HG03558 (cell line): ENCODE results near the gene LCN12.

Experiments
- ATAC-seq: cut with Tn5 transposase; IDR thresholded peaks from one replicate; pipeline ENCODE4 v1.9.1; 2021; ENCODE audit warnings: moderate number of reproducible peaks; ENCODE audit not compliant: unreplicated experiment; ENCODE audit errors: extremely low read depth

LCN12 gene

GRCh38 chr9:136926154-136926704 lies 25.8 kb upstream of the LCN12 start:
- ATAC-seq, result no peak

- ATAC-seq, result no peak
Observed at GRCh38 chr9:136926749-136927148, 25.3 kb upstream of the LCN12 start.

DNA sequence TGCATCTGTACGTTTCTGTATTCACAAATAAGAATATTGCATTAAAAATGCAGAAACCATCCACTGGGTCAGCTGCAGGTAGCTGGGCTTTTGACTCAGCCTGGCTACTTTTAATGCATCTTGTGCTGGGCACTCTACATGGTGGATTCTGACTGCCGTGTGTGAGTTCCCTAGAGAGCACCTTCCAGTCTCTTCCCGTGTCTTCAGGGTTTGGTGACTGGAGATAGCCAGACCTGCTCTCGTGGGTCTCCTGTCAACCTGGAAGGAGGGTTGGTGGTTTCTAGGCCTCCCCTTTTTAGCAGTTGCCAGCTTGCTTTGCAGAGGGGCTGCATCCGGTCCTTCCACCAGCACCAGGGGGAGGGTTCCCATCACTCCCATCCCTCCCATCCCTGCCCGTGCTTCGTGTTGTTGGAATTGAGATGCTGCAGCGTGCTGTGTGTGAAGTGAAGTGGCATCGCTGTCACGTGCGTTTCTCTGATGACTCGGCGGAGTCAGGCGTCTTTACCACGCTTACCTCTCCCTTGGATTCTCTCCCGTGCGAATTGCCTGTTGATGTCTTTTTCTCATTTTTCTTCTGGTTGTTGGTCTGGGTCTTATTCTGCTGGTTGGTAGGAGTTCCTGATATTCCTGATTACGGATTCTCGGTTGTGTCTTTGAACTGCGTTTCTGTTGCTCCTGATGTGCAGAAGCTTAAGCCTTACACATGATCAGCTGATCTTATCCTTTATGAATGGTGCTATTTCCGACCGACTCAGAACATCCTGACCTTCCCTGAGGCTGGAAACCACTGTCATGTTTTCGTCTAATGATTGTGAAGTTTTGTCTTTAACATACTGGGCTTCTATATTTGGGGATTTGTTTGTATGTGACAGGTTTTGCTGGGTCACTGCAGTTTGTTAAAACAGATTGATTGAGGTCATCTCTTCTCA lies 24.5 kb upstream of the LCN12 start:
- ATAC-seq, result no peak

- ATAC-seq, result no peak
Observed at GRCh38 chr9:136928591-136928990, 23.5 kb upstream of the LCN12 start.

GRCh38 chr9:136930014-136930413 lies 22.1 kb upstream of the LCN12 start:
- ATAC-seq, result no peak

- no peak for ATAC-seq
Observed at GRCh38 chr9:136931611-136932130, 20.4 kb upstream of the LCN12 start.

GRCh38 chr9:136934277-136934676 lies 17.8 kb upstream of the LCN12 start:
- ATAC-seq, result no peak

DNA sequence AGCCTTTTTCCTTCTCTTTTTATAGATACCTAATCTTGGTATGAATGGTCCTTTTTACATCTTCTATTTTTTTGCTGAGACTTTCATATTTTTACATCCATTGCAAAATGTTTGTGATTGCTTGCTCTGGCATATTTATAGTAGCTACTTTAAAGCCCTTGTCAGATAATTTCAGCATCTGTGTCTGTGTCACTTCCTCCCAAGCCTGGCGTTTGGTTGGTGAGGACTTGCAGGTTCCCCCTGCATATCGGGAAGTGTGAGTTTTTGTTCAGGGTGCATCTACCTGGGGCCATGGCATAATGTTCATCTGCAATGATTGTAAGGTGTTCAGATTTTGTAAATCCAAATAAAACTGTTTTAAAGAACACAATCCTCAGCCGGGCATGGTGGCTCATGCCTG lies 16.4 kb upstream of the LCN12 start:
- ATAC-seq, result no peak

- ATAC-seq, result no peak
Observed at GRCh38 chr9:136936645-136937170, 15.4 kb upstream of the LCN12 start.

DNA sequence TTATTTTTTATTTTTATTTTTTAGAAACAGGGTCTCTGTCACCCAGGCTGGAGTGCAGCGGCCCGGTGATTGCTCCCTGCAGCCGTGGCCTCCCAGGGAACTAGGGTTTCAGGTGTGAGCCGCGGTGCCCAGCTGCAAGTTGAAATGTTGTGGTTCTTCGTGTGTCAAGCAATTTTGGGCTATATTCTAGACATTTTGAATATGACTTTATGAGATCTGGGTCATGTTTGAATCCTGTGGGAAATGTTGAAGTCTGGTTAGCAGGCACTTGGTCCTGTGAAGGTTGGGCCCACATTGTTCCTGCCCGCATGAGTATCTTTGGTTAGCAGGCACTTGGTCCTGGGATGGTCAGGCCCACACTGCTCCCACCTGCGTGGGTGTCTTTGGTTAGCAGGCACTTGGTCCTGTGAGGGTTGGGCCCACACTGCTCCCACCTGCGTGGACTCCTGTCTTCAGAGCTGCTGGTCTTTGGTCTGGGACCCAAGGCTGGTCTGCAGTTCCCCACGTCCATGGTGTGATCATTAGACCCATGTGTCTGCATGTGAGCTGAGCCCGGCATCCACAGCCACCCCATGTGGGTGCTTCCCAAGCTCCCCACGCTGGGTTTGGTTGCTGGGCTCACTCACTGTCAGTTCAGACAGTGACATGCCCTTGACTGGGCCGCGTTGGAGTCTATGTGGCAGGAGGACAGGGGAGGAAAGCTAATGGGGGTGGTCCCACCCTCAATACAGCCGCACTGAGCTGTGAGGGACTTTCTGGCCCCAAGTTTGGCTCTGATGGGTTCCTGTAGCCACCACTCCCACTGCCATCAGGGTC lies 14.7 kb upstream of the LCN12 start:
- ATAC-seq, result no peak

GRCh38 chr9:136939431-136939995 lies 12.6 kb upstream of the LCN12 start:
- ATAC-seq, result no peak

- no peak for ATAC-seq
Observed at GRCh38 chr9:136939996-136940525, 12.0 kb upstream of the LCN12 start.

- no peak for ATAC-seq
Observed at GRCh38 chr9:136940526-136941230, 11.4 kb upstream of the LCN12 start.

GRCh38 chr9:136941231-136942111 lies 10.6 kb upstream of the LCN12 start:
- no peak for ATAC-seq

- ATAC-seq, result no peak
Observed at GRCh38 chr9:136942112-136942880, 9.8 kb upstream of the LCN12 start.

DNA sequence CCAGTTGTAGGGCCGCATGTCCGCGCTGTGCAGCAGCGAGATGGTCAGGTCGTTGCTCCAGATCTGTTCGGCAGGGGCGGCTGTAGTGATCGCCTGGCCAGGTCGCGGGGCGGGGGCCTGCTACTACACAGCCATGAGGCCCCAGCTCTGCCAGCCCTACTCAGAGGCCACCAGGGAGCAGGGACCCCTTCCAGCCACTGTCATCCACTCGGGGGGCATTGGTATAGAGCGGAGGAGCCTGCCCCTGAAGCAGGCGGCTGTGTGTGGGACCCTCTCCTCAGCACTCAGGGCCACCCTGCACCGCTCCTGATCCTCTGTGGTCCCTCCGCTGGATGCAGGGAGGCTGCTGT lies 9.2 kb upstream of the LCN12 start:
- ATAC-seq, result no peak

DNA sequence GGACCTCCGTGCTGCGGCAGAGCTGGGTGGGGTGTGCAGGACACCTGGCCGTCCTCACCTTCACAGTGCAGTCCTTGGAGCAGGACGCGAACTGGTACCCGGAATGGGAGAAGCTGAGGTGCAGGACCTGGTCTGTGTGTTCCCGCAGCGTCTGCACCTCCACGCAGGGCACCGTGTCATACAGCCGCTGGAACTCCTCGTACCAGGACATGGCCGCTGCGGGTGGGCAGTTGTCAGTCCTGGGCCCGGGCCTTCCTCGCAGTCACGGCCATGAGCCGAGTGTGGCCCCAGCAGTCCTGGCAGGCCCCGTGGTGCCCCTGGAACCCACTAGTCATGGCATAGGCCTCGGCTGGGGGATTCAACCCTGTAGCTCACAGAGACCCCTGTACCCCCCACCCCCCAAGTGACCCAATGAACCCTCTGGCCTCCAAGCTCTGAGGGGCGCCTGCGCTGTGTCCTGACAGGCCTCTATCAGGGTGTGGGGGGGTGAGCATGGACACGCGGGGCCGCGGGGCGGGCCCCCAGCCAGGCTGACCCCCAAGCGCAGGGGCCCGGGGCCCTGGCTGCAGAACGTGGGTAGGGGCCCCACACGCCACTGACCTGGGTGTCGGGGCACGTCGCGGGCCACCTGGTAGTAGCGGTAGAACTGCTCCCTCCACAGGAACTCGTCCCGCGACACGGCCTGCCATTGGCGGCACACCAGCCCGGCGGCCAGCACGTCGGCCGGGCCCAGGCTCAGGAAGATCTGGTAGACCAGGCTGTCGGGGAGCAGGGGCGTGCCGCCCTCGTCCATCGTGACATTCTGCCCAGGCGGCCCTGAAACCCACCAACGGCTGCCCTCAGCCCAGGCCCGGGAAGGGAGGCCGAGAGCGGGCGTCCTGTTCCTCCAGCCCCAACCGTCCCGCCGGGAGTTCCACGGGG lies 8.5 kb upstream of the LCN12 start:
- no peak for ATAC-seq
